Breast epithelium (tissue), 3 donors: ENCODE measurements around the gene SIK3.

Source experiments
- POLR2A ChIP-seq: fragments of 450-650 bp; IDR thresholded peaks from one replicate; pipeline ENCODE4 v1.6.1; 2016; ENCODE audit warnings: antibody characterized with exemption, mild to moderate bottlenecking, moderate library complexity
- TF ChIP-seq, protein P1 (sequence below), 3 donors: fragments of 450-650 bp; IDR thresholded peaks; one replicate each; pipeline ENCODE4 v1.5.1; 2016 to 2017; ENCODE audit warnings: antibody characterized with exemption in 3 of 3, mild to moderate bottlenecking in 3 of 3, moderate library complexity in 3 of 3

- TF ChIP-seq, protein P1, sequence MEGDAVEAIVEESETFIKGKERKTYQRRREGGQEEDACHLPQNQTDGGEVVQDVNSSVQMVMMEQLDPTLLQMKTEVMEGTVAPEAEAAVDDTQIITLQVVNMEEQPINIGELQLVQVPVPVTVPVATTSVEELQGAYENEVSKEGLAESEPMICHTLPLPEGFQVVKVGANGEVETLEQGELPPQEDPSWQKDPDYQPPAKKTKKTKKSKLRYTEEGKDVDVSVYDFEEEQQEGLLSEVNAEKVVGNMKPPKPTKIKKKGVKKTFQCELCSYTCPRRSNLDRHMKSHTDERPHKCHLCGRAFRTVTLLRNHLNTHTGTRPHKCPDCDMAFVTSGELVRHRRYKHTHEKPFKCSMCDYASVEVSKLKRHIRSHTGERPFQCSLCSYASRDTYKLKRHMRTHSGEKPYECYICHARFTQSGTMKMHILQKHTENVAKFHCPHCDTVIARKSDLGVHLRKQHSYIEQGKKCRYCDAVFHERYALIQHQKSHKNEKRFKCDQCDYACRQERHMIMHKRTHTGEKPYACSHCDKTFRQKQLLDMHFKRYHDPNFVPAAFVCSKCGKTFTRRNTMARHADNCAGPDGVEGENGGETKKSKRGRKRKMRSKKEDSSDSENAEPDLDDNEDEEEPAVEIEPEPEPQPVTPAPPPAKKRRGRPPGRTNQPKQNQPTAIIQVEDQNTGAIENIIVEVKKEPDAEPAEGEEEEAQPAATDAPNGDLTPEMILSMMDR (IDR thresholded peaks at IDR 0.05), result no peak
- no peak for TF ChIP-seq POLR2A
These were observed 113.6 kb downstream of the SIK3 start for GRCh38 chr11:116984589-116984988.
